Hindlimb muscle (tissue), 1 donor: Measurements from ENCODE around the gene NOTO. TPM values are rescaled to one million over a fixed set of nuclear protein-coding genes. Genes with fewer than 3 reads are reported as not detected.
"Not testable (repeated sequence)": the region's sequence is repeated elsewhere in the genome, so short reads cannot be mapped to it uniquely, and the experiment has no call there.

Source experiments
- DNase-seq: peaks from one replicate; pipeline ENCODE4 v3.0.0-alpha.2; 2013
- polyA plus RNA-seq: library from polyadenylated mRNA; unstranded; fragments of 120-200 nt; gene quantifications from one replicate; pipeline ENCODE4 v1.2.1, GENCODE V29; 2013; ENCODE audit not compliant: insufficient read length

The NOTO gene, protein sequence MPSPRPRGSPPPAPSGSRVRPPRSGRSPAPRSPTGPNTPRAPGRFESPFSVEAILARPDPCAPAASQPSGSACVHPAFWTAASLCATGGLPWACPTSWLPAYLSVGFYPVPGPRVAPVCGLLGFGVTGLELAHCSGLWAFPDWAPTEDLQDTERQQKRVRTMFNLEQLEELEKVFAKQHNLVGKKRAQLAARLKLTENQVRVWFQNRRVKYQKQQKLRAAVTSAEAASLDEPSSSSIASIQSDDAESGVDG
- not detected for polyA plus RNA-seq

DNA sequence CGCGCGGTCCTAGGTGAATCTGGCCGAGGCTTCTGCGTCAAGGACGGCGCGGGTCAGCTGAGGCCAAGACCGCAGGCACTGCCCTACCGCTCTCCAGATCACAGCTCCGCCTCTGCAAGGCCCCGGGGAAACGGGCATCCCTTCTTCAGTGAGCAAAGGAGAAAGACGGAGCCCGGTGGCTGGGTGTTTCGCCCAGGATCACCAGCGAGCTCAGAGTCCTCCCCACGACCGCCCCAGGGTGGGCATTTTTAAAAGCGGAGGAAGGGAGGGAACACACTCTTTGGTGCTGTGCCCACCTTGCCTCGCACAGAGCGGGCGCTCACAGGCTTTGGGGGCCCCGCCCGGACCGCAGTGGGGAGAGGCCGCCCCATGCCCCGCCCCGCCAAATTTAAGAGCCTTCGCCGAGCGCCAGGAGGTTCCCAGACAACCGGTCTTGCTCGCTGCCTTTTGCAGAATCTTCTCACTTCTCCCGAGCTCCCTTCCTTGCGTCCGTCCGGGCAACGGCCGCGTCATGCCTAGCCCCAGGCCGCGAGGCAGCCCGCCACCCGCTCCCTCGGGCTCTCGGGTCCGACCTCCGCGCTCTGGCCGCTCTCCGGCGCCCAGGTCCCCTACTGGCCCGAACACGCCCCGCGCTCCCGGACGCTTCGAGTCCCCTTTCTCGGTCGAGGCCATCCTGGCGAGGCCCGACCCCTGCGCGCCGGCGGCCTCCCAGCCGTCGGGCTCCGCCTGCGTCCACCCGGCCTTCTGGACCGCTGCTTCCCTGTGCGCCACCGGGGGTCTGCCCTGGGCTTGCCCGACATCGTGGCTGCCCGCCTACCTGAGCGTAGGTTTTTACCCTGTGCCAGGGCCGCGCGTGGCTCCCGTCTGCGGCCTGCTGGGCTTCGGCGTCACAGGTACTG lies at the start of gene NOTO:
NOTO (plus strand) TSS at position 419 of the 899 bp plus-strand sequence; CDS start at position 512, 93 bp downstream.
- DNase-seq = no peak

DNA sequence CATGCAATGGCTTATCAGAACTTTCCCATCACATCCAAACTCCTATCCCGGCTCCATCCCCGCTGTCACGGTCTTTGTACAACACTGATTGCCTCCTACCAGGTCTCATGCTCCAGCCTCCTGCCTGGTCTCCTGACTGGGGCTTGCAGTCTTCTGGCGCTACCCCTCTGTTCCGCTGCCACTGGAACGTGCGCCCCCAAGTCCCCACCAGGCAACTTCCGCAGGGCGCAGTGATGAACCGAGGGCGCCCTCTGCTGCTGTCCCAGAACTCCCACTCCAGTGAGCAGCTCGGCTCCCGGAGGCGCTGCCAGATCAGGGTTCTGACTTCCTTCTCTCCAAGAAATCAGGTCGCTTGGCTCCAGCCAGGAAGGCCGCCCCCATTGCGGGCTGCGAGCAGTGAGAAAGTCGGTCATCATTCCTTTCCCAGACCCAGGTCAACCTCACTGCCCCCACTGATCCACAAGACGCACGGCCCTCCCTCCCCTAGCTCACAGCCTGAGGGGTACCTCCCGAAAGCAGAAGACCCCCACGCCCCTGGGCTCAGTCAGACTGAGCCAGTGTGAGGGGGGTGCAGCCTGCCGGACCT lies 45.7 kb upstream of the NOTO start:
- DNase-seq = peak; percentile 63

DNA sequence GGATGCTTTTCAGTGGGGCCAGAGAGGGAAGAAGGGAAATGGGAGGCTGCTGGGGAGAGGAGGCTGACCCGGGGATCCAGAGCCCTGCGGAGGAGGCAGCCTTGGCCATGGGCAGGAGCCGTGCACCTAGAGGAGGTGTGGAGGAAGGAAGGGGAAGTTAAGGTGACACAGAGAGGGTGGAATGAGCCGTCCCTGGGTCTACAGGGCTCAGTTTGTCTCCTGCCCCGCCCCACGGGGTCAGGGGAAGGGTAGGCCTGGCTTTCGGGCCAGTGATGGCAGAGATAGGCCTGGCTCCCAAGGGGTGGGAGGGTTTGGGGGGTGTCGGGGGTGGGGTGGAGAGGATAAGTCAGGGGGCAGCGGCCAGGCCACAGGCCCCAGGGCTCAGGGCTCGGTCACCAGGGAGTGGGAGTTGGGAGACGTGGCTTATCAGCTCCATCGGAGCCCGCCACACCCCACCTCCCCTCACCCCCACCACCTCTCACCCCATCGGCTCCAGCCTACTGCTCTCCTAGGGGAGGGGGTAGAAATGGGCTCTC lies 39.5 kb upstream of the NOTO start:
- no peak for DNase-seq

DNA sequence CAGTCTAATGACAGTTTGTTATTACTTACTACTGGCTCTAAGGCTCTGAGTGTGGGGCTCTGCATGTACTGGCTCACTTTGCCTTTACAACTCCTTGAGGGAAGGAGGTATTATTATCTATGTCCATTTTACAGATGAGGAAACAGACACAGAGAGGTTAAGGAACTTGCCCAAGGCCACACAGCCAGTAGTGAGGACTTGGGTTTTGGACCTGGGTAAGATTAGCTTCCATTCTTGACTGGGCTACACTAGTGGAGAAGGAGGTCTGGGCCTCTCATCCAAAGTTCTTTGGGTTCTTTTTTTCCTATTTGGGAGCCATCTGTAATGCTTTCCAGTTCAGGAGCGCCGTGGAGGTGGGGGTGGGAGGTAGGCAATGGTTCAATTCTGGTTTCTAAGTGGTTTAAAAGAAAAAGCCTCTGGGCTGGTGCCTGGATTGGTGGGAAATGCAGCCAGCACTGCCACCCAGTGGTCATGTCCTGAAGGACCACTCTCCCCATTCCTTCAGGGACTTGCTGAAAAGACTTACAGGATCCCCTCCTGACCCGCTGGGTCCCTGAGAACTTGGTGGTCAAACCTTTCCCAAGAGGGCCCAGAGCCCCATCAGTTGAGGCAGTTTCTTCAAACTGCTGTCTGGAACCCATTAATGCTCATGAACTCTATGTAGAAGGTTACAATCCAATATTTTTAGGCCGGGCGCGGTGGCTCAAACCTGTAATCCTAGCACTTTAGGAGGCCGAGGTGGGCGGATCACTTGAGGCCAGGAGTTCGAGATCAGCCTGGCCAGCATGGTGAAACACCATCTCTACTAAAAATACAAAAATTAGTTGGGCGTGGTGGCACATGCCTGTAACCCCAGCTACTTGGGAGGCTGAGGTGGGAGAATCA lies 38.6 kb upstream of the NOTO start:
- peak; percentile 67 for DNase-seq

DNA sequence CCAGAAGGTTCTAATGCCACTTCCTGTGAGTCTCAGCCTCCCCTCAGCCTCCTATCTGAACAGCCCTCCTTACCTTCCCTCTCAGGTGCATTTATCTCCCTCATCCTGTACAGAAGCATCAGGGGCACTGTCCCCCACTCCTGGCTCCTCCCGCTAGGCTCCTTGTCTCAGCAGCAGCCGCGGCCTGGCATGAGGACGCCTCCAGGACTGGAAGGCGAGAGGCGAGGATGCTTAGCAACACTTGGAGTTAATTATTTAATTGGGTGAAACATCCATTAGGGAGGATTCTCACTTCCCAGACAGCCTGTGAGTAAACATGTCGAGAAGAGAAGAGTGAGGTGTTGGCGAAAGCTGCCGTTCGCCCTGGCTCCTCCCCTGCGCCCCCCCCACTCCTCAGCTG lies 36.4 kb upstream of the NOTO start:
- not testable (repeated sequence) for DNase-seq

DNA sequence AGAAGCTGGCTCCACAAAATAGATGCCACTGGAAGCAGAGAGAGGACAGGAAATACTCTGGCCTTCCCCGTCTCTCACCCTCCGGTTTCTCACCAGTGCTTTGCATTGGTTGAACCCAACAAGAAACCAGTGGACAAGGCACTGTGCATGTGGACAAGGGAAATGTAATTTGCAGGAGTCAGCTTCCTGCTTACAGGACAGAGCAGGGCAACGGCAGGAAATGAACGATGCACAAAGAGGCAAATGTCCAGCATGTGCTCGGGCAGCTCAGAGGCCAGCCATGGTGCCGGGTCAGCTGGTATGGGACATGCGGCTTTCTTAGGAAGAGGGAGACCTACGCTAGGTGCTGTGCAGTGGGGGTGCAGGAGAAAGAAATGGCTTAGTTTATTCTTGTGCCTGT lies 35.6 kb upstream of the NOTO start:
- DNase-seq = not testable (repeated sequence)

DNA sequence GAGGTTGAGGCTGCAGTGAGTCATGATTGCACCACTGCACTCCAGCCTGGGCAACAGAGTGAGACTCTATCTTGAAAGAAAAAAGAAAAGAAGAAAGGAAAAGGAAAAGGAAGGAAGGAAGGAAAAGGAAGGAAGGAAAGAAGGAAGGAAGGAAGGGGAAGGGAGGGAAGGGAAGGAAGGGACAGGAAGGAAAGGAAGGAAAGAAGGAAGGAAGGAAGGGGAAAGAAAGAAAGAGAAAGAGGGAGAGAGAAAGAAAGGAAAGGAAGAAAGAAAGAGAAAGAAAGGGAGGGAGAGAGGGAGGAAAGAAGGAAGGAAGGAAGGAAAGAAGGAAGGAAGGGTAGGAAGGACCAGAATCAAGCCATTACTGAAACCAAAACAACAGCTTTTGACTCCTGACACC lies 34.0 kb upstream of the NOTO start:
- not testable (repeated sequence) for DNase-seq

DNA sequence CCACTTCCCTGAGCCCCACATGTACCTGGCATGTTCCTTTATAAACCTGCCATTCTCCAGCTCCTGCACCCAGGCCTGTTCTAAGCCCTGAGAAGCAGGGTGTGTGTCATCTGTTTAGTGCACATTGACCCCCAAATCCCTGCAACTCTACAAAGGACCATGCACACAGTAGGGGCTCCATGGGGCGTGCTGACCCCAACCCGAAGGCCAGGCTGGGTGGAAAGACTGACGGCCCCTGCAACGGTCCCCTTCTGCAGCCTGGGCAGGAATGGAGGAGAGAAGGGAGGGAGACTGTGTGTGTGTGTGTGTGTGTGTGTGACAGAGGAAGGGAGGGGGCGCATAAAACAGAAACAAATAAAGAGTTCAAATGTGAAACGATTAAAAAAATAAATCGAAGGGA lies 32.0 kb upstream of the NOTO start:
- not testable (repeated sequence) for DNase-seq

DNA sequence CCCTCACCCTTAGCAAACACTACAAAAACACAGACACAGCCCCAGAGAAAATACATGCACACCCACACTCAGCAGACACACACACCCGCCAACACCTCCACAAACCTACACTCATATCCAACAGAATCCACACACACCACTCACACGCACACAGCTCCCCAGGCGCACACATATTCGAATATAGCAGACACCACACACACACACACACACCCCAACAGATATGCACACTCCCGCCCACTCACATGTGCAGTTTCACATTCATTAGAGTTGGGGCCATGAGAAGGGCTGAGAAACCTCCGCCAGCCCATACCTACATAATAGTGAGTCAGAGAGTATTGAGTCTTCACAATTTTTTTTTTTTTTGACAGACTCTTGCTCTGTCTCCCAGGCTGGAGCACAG lies 29.4 kb upstream of the NOTO start:
- no peak for DNase-seq

DNA sequence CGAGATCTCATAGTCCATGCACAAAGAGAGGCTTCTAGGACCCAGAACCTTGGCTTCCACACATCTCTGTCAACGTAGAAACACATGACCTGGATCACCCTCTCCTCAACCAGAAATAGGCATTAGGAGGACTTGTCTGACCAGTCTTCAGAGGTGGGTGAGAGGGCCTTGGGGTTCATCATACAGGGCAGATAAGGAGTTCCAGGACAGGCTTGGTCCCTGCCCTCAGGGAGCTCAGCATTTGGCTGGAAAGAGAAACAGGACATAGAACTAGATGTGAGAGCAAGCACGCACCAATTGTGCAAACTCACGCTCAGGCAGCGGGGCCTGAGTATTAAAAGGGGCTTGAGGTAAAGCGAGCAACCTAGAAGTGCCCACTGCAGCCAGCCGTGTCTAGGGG lies 28.6 kb upstream of the NOTO start:
- no peak for DNase-seq

DNA sequence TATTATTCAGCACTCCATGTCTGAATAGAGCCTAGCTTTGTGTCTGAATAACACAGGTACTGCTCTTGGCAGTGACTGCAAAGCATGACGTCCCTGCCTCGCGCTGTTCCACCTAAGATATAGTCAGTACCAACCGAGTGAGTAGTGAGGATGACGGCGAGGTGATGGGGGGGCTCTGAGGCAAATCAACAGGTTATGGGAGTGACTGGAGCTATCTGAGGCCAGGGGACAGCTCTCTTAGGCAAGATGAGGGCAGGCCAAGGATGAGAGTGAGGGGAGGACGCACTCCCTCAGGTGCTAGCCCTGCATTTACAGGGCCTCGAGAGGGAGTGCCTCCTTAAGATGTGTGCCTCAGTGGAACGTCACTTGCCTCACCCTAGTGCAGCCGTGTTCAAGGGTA lies 28.1 kb upstream of the NOTO start:
- DNase-seq = no peak

DNA sequence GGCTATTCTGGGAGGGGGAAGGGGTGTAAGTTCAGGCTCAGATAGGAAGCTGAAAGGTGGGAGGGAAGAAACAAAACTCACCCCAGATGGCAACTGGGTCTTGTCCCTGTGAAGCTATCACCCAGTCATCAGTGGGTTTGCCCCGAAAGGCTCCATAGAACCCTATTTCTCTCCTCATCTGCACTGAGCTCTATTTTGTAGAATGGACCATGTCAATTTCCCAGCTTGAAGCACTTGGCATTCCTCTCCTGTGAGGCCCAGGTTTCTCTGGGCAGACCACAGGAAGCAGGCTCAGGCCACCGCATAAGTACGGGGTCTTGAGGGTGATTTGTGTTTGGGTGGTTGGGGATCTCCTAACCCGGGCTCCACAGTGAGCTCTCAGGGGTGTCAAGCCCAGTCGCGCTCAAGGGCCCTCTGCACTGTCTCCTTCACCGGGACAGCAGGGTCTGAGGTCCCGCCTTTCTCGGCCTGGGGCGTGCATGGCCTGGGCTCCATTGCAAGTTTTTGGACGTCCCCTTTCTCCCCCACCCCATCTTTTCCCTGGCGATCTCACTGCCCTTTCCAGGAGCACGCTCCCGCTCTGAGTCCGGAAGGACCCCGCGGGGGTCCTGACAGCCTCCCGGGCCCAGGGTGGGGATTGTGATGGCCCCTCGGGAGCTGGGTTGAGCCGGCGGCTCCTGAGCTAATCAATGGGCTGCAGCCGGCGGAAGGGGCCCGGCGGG lies 27.3 kb upstream of the NOTO start:
- no peak for DNase-seq

DNA sequence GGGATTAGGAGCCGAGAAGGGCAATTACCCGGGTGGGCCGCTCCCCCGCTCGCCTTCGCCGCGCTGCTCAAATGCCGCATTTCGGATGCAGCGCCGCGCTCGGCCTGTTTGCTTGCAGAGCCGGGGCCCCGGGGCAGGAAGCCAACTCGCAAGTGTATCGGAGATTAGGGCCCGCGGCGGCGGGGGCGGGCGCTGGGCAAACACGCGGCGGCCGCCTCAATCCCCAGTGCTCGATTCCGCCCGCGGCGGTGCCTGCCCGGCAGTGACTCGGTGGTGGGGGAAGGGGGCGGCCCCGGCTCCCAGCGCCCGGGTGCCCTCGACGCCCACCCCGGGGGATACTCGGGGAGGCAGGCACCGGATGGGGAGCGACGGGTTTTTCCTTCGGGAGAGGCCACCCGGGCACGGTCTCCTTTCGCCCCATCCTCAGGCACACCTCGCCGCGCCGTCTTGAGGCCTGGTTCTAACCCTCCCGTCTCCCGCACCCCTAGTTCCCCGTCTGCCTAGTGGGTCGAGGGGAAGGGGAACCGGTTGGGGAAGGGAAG lies 26.6 kb upstream of the NOTO start:
- peak; percentile 59 for DNase-seq

DNA sequence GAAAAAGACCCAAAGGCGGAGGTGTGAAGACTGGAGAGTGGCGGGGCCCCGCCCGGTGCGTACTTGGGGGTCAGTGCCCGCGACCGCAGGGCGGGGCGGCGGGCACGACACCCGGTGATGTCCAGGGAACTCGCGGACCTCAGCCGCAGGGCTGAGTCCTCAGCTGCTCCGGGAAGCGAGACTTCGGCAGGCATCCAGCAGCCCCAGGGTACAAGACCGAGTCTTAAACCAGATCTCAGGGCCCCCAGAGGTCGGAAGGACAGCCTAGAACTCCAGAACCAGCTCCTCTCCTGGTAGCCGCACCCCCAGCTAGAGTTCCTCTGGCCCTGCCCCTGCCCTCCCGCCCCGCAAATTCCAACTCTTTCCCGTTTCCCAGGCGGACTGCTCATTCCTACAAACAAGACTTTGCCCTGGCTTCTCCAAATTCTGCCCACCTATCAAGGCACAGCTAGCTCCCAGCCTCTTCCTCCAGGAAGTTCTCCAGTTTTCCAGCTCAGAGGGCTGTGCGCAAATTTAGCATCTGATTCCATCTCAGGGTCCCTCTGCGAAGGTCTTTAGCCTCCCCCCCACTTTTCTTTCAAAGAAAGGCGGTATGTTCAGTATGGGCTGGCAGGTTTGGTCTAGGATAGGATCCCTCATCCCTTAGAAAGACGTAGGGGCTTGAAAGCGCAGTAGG lies 26.0 kb upstream of the NOTO start:
- peak; percentile 5 for DNase-seq

DNA sequence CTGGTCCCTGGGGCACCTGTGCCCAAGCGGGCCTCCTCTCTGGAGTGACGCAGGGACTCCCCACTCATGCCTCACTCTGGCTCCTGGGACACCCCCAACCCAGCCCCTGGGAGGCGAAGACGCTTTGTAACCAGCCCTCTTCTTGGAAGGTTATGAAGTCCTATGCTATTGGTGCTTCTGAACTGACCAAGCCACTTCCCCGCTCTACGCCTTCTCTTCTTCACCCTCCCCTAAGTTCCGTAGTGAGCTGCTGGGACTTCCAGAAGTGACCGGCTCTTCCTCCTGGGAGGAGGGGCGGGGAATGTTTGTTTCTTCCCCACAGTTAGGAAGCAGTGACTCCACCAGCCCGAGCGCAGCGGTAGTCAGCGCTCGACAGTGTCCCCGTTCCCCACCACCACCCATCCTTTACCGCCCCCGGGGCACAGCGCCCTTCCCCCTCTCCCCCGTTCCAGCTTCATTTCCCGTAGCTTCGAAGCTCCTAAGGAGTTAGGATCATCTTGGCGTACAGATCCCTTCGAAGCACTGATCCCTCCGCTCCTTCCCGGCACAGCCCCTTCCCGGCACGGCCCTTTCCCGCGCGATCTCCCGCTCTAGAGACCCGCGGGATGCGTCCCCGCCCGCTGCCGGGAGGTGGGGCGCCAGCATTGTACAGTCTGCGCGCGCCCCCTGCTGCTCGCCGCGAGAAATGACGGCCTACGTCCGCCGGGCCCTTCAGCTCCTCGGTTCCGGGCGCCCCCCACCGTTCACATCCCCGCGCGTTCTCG lies 25.3 kb upstream of the NOTO start:
- DNase-seq = peak; percentile 91

DNA sequence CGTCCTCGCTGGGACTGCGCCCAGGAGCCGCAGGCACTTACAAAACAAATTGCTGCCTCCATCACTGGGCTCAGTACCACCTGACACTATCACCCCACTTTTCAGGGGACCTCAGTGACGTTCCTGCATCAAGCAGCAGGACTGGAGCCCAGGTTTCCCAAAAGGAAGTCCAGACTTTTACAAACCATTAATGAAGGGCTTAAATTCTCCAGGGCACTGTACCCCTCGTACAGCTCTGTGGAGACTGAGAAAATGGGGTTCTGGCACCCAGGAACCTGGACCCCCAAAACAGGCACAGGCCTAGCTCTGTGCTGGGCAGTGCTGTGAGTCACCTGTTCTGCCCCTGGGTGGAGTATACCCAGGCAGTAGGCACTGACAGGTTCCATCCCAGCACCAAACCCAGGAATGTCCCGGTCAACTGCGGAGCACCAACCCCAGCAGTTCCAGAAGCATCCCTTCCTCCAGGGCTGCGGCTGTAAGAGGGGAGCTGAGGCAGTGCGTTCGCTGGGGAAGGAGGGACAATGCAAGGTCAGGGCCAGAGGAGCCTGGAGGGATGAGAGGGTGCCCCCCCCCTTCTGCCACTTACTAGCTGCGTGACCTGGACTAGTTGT lies 24.6 kb upstream of the NOTO start:
- no peak for DNase-seq

DNA sequence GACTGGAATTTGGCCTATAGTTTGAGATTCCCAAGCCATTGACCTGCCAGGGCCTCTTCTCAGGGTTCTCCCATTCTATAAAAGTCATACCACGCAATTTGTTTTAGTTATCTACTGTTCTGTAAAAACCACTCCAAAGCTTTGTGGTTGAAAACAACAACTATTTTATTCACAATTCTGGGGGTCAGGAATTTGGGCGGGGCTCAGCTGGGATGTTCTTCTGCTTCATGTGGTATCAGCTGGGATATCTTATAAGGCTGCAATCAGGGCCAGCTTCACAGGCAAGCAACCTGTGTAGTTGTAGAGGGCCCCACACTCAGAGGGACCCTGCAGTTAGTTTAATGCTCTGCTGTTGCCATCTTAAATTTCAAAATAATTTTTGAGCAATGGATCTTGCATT lies 16.4 kb upstream of the NOTO start:
- no peak for DNase-seq

DNA sequence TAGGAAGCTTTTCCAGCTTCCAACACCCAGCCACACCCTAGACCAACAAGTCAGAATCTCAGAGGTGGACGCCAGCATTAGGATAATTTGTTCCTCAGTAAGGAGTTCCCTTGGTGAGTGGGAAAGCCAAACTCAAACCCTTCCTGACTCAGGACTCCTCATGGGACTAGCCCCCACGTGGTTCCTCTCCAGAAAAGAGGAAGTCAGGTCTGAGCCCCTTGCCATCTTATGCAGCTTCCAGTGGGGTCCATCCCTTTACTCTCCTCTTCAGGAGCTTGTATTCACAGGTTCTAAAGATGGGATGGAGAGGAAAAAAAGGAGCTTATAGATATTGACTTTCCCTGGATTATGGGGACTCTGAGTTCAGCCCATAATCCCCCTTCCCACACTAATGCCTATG lies 14.8 kb upstream of the NOTO start:
- DNase-seq = no peak

DNA sequence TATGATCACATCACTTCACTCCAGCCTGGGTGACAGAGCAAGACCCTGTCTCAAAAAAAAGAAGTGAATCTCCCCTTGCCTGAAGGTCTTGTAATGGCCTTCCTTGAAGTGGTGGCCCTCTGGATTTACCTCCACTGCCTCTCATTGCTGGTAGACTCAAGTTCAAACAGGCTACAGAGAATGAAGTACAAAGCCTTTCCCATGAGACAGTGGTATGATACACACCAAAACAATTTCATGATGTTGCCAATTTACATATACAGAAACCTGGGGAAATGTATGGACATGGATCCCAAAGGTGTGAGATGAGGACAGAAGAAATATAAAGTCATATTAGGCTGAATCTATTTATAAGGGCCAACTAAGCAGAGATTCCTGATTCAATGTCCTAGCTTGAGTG lies 4.8 kb upstream of the NOTO start:
- DNase-seq = no peak
